ENCODE results near the gene SIVA1.

Gene SIVA1

GRCh38 chr14:104752735-104753527 is at the start of gene SIVA1:
Gene SIVA1 (plus strand): TSS chr14:104753147. CDS start chr14:104753202, 55 bp downstream.
- DNase-seq = peak; percentile 100

- no peak for DNase-seq
Measured at GRCh38 chr14:104703269-104703668, 49.7 kb upstream of the SIVA1 start.

- no peak for DNase-seq
Measured at GRCh38 chr14:104704252-104704651, 48.7 kb upstream of the SIVA1 start.

GRCh38 chr14:104705340-104706047 is 47.5 kb upstream of the SIVA1 start:
- no peak for DNase-seq

- DNase-seq = no peak
Measured at GRCh38 chr14:104706733-104707607, 46.0 kb upstream of the SIVA1 start.

GRCh38 chr14:104707608-104708595 is 45.0 kb upstream of the SIVA1 start:
- DNase-seq = no peak

GRCh38 chr14:104708606-104709268 is 44.2 kb upstream of the SIVA1 start:
- peak; percentile 80 for DNase-seq

GRCh38 chr14:104709387-104710039 is 43.4 kb upstream of the SIVA1 start:
- DNase-seq = no peak

GRCh38 chr14:104710071-104710735 is 42.7 kb upstream of the SIVA1 start:
- no peak for DNase-seq

- DNase-seq = no peak
Measured at GRCh38 chr14:104712881-104713734, 39.8 kb upstream of the SIVA1 start.

GRCh38 chr14:104714066-104714465 is 38.9 kb upstream of the SIVA1 start:
- DNase-seq = no peak

- no peak for DNase-seq
Measured at GRCh38 chr14:104714681-104715080, 38.3 kb upstream of the SIVA1 start.

- DNase-seq = no peak
Measured at GRCh38 chr14:104715416-104715815, 37.5 kb upstream of the SIVA1 start.

GRCh38 chr14:104715871-104716270 is 37.1 kb upstream of the SIVA1 start:
- DNase-seq = no peak

GRCh38 chr14:104717137-104717536 is 35.8 kb upstream of the SIVA1 start:
- no peak for DNase-seq

GRCh38 chr14:104717646-104718045 is 35.3 kb upstream of the SIVA1 start:
- no peak for DNase-seq

GRCh38 chr14:104718147-104718546 is 34.8 kb upstream of the SIVA1 start:
- DNase-seq = no peak

GRCh38 chr14:104718871-104719270 is 34.1 kb upstream of the SIVA1 start:
- no peak for DNase-seq

GRCh38 chr14:104719343-104719742 is 33.6 kb upstream of the SIVA1 start:
- no peak for DNase-seq

All from stimulated activated CD4-positive, alpha-beta T cell treated with anti-CD3 and anti-CD28 coated beads, Interleukin-15, amount 100 ng/mL, for 24 hours (primary cell).